ENCODE data around the gene EN1. TPM values are rescaled to one million over a fixed set of nuclear protein-coding genes. Genes with fewer than 3 reads are reported as not detected.

Gene EN1
- total RNA-seq, 2 donors from 2014 or later = not detected

- H3K4me3 Mint-ChIP-seq = no peak overlapping the region
- H3K27ac Mint-ChIP-seq = no peak overlapping the region
- no peak for ATAC-seq
These were observed 13.8 kb upstream of the EN1 start for GRCh38 chr2:118861242-118861641.

GRCh38 chr2:118860506-118860905 is 13.1 kb upstream of the EN1 start:
- no peaks in the 10 kb centered on the region for H3K9me3 ChIP-seq (ENCODE audit: control insufficient read depth, low read length, poor library complexity, severe bottlenecking)
- H3K27ac Mint-ChIP-seq = no peak overlapping the region
- no peak for DNase-seq
- no peak for ATAC-seq
- peaks cover 92% of the 10 kb centered on the region for H3K27me3 Mint-ChIP-seq
- peaks cover 3% of the 10 kb centered on the region for H3K36me3 Mint-ChIP-seq (ENCODE audit: low read depth)
- no peak overlapping the region for H3K4me3 Mint-ChIP-seq
- H3K4me1 Mint-ChIP-seq = peaks cover 10% of the 10 kb centered on the region

More at GRCh38 chr2:118861242-118861641, 13.8 kb upstream of the EN1 start:
- peaks cover 86% of the 10 kb centered on the region for H3K27me3 Mint-ChIP-seq
- H3K36me3 Mint-ChIP-seq (ENCODE audit: low read depth) = peaks cover 3% of the 10 kb centered on the region
- peaks cover 8% of the 10 kb centered on the region for H3K4me1 Mint-ChIP-seq
- no peaks in the 10 kb centered on the region for H3K9me3 ChIP-seq (ENCODE audit: control insufficient read depth, low read length, poor library complexity, severe bottlenecking)
- DNase-seq = no peak

- H3K4me3 Mint-ChIP-seq = no peak overlapping the region
- H3K4me1 Mint-ChIP-seq = peaks cover 11% of the 10 kb centered on the region
- no peaks in the 10 kb centered on the region for H3K9me3 ChIP-seq (ENCODE audit: control insufficient read depth, low read length, poor library complexity, severe bottlenecking)
- ATAC-seq (no peak), DNase-seq (no peak)
- no peak overlapping the region for H3K27ac Mint-ChIP-seq
- H3K27me3 Mint-ChIP-seq = peaks cover 83% of the 10 kb centered on the region
- H3K36me3 Mint-ChIP-seq (ENCODE audit: low read depth) = peaks cover 3% of the 10 kb centered on the region
These were observed 11.8 kb upstream of the EN1 start for GRCh38 chr2:118859157-118859770.

GRCh38 chr2:118858485-118859156 is 11.2 kb upstream of the EN1 start:
- H3K4me3 Mint-ChIP-seq = no peak overlapping the region
- ATAC-seq (no peak), DNase-seq (no peak)
- H3K36me3 Mint-ChIP-seq (ENCODE audit: low read depth) = peaks cover 7% of the 10 kb centered on the region
- no peaks in the 10 kb centered on the region for H3K9me3 ChIP-seq (ENCODE audit: control insufficient read depth, low read length, poor library complexity, severe bottlenecking)
- H3K4me1 Mint-ChIP-seq = peaks cover 14% of the 10 kb centered on the region
- no peak overlapping the region for H3K27ac Mint-ChIP-seq
- H3K27me3 Mint-ChIP-seq = peaks cover 83% of the 10 kb centered on the region

GRCh38 chr2:118857677-118858484 is 10.4 kb upstream of the EN1 start:
- DNase-seq (no peak), ATAC-seq (no peak)
- H3K9me3 ChIP-seq (ENCODE audit: control insufficient read depth, low read length, poor library complexity, severe bottlenecking) = no peaks in the 10 kb centered on the region
- Mint-ChIP-seq H3K4me1 (peaks cover 14% of the 10 kb centered on the region), H3K4me3 (no peak overlapping the region), H3K36me3 (ENCODE audit: low read depth) (peaks cover 7% of the 10 kb centered on the region), H3K27me3 (peaks cover 86% of the 10 kb centered on the region), H3K27ac (peak overlapping the region; percentile 67)

- Mint-ChIP-seq H3K4me1 (peaks cover 14% of the 10 kb centered on the region), H3K36me3 (ENCODE audit: low read depth) (peaks cover 7% of the 10 kb centered on the region), H3K4me3 (no peak overlapping the region), H3K27me3 (peaks cover 87% of the 10 kb centered on the region), H3K27ac (no peak overlapping the region)
- DNase-seq (no peak), ATAC-seq (no peak)
- no peaks in the 10 kb centered on the region for H3K9me3 ChIP-seq (ENCODE audit: control insufficient read depth, low read length, poor library complexity, severe bottlenecking)
These were observed 9.7 kb upstream of the EN1 start for GRCh38 chr2:118856978-118857676.

GRCh38 chr2:118856330-118856977 is 9.0 kb upstream of the EN1 start:
- peak overlapping the region; percentile 67 for H3K4me3 Mint-ChIP-seq
- peaks cover 16% of the 10 kb centered on the region for H3K4me1 Mint-ChIP-seq
- H3K36me3 Mint-ChIP-seq (ENCODE audit: low read depth) = peaks cover 7% of the 10 kb centered on the region
- H3K27ac Mint-ChIP-seq = peak overlapping the region; percentile 9
- H3K27me3 Mint-ChIP-seq = peaks cover 87% of the 10 kb centered on the region
- H3K9me3 ChIP-seq (ENCODE audit: control insufficient read depth, low read length, poor library complexity, severe bottlenecking) = no peaks in the 10 kb centered on the region
- DNase-seq (no peak), ATAC-seq (no peak)

- Mint-ChIP-seq H3K36me3 (ENCODE audit: low read depth) (peaks cover 7% of the 10 kb centered on the region), H3K4me1 (peaks cover 16% of the 10 kb centered on the region), H3K27ac (peak overlapping the region; percentile 9), H3K4me3 (peak overlapping the region; percentile 58), H3K27me3 (peaks cover 87% of the 10 kb centered on the region)
- no peaks in the 10 kb centered on the region for H3K9me3 ChIP-seq (ENCODE audit: control insufficient read depth, low read length, poor library complexity, severe bottlenecking)
- DNase-seq = peak; percentile 66 to 85 (median 67)
- peak; percentile 92 for ATAC-seq
These were observed 8.2 kb upstream of the EN1 start for GRCh38 chr2:118855451-118856279.

- Mint-ChIP-seq H3K4me1 (peaks cover 16% of the 10 kb centered on the region), H3K4me3 (peak overlapping the region; percentile 56), H3K36me3 (ENCODE audit: low read depth) (peaks cover 7% of the 10 kb centered on the region), H3K27ac (no peak overlapping the region), H3K27me3 (peaks cover 87% of the 10 kb centered on the region)
- H3K9me3 ChIP-seq (ENCODE audit: control insufficient read depth, low read length, poor library complexity, severe bottlenecking) = no peaks in the 10 kb centered on the region
- DNase-seq (no peak), ATAC-seq (no peak)
These were observed 7.3 kb upstream of the EN1 start for GRCh38 chr2:118854507-118855345.

GRCh38 chr2:118853651-118854291 is 6.3 kb upstream of the EN1 start:
- DNase-seq (no peak), ATAC-seq (no peak)
- peaks cover 19% of the 10 kb centered on the region for H3K4me1 Mint-ChIP-seq
- peak overlapping the region; percentile 49 for H3K27ac Mint-ChIP-seq
- H3K27me3 Mint-ChIP-seq = peaks cover 88% of the 10 kb centered on the region
- H3K9me3 ChIP-seq (ENCODE audit: control insufficient read depth, low read length, poor library complexity, severe bottlenecking) = no peaks in the 10 kb centered on the region
- peaks cover 7% of the 10 kb centered on the region for H3K36me3 Mint-ChIP-seq (ENCODE audit: low read depth)
- H3K4me3 Mint-ChIP-seq = peak overlapping the region; percentile 68

GRCh38 chr2:118853129-118853640 is 5.7 kb upstream of the EN1 start:
- DNase-seq (no peak), ATAC-seq (no peak)
- H3K9me3 ChIP-seq (ENCODE audit: control insufficient read depth, low read length, poor library complexity, severe bottlenecking) = no peaks in the 10 kb centered on the region
- H3K4me1 Mint-ChIP-seq = peaks cover 19% of the 10 kb centered on the region
- peaks cover 7% of the 10 kb centered on the region for H3K36me3 Mint-ChIP-seq (ENCODE audit: low read depth)
- peak overlapping the region; percentile 68 for H3K4me3 Mint-ChIP-seq
- H3K27ac Mint-ChIP-seq = peak overlapping the region; percentile 49
- peaks cover 90% of the 10 kb centered on the region for H3K27me3 Mint-ChIP-seq
